ENCODE data around the gene PKD1L1.

- no peak for TF ChIP-seq POLR2A (IDR thresholded peaks at IDR 0.05)
- no peak for TF ChIP-seq CTCF (IDR thresholded peaks at IDR 0.05 in 4 of 5, conservative IDR thresholded peaks at IDR 0.05 in 1 of 5)
Measured at GRCh38 chr7:47780555-47780954, 167.7 kb downstream of the PKD1L1 start.
